Hepatocyte (in vitro differentiated cells): ENCODE data around the gene TM9SF4. TPM values are rescaled to one million over a fixed set of nuclear protein-coding genes. Genes with fewer than 3 reads are reported as not detected.
A peak's percentile ranks its signal among the peaks of the same experiment; 100 is the strongest.

Experiments used
- DNase-seq: peaks from one replicate; pipeline ENCODE4 v3.0.0-alpha.2; 2016; ENCODE audit warnings: low spot score
- H2AFZ ChIP-seq: fragments of 200-600 bp; sonication (generic); 2 replicates; pipeline ENCODE4 v1.6.0; 2016; ENCODE audit warnings: antibody characterized with exemption, mild to moderate bottlenecking
- H3K27ac ChIP-seq: fragments of 200-600 bp; sonication (generic); 2 replicates; pipeline ENCODE4 v1.5.1; 2016; ENCODE audit warnings: mild to moderate bottlenecking
- H3K27me3 ChIP-seq: fragments of 200-600 bp; sonication (generic); 2 replicates; pipeline ENCODE4 v1.6.1; 2016
- H3K36me3 ChIP-seq: fragments of 200-600 bp; sonication (generic); replicated peaks from 2 replicates; pipeline ENCODE4 v1.5.1; 2016; ENCODE audit warnings: low read depth; ENCODE audit not compliant: insufficient read depth
- H3K4me1 ChIP-seq: fragments of 200-600 bp; sonication (generic); 2 replicates; pipeline ENCODE4 v1.5.1; 2016; ENCODE audit warnings: mild to moderate bottlenecking, moderate library complexity; ENCODE audit not compliant: insufficient read depth
- H3K4me2 ChIP-seq: fragments of 200-600 bp; sonication (generic); 2 replicates; pipeline ENCODE4 v1.6.0; 2016
- H3K4me3 ChIP-seq: fragments of 200-600 bp; sonication (generic); 2 replicates; pipeline ENCODE4 v1.5.1; 2016; ENCODE audit warnings: mild to moderate bottlenecking
- H3K79me2 ChIP-seq: fragments of 200-600 bp; sonication (generic); 2 replicates; pipeline ENCODE4 v1.6.0; 2017; ENCODE audit warnings: mild to moderate bottlenecking
- H3K9me2 ChIP-seq: fragments of 200-600 bp; sonication (generic); replicated peaks from 2 replicates; pipeline ENCODE4 v1.6.0; 2017; ENCODE audit warnings: mild to moderate bottlenecking; ENCODE audit not compliant: insufficient read depth
- H3K9me3 ChIP-seq: fragments of 200-600 bp; sonication (generic); 2 replicates; pipeline ENCODE4 v1.5.1; 2016; ENCODE audit warnings: low read depth, mild to moderate bottlenecking
- H4K20me1 ChIP-seq: fragments of 200-600 bp; sonication (generic); 2 replicates; pipeline ENCODE4 v1.6.0; 2016; ENCODE audit warnings: mild to moderate bottlenecking; ENCODE audit not compliant: insufficient read depth, poor library complexity, severe bottlenecking
- CTCF ChIP-seq: fragments of 200-600 bp; sonication (generic); IDR thresholded peaks from 2 replicates; pipeline ENCODE4 v1.5.1; 2016; ENCODE audit warnings: antibody characterized with exemption, mild to moderate bottlenecking; ENCODE audit not compliant: poor library complexity
- EZH2 ChIP-seq: fragments of 200-600 bp; sonication (generic); IDR thresholded peaks from 2 replicates; pipeline ENCODE4 v1.6.1; 2016; ENCODE audit warnings: antibody characterized with exemption, mild to moderate bottlenecking, borderline replicate concordance
- EZH2phosphoT487 ChIP-seq: fragments of 200-600 bp; sonication (generic); IDR thresholded peaks from one replicate; pipeline ENCODE4 v1.6.1; 2018; ENCODE audit warnings: antibody characterized with exemption, mild to moderate bottlenecking, low read depth, moderate library complexity; ENCODE audit not compliant: unreplicated experiment, severe bottlenecking
- WGBS: methylation state at CpG from one replicate; pipeline ENCODE4 v1.1.6; 2016; ENCODE audit warnings: low lambda C conversion rate; ENCODE audit errors: missing lambda C conversion rate; 5-methylcytosine and 5-hydroxymethylcytosine counted together
- polyA plus RNA-seq: library from polyadenylated mRNA; unstranded; fragments of >200 nt; fragmentation: Nextera tagmentation; extraction: Ambion mirVana; gene quantifications from 2 replicates; pipeline ENCODE4 v1.2.1, GENCODE V29; 2016
- total RNA-seq: library from RNA; depleted of rRNA; stranded (reverse); fragments of >200 nt; gene quantifications from 2 replicates; pipeline ENCODE4 v1.2.3, GENCODE V29; 2014

Gene TM9SF4
- total and polyA plus RNA-seq, 2 experiments from 2014 or later: 65.3 to 86.4 TPM

GRCh38 chr20:32209850-32210605 lies 100.5 kb downstream of the TM9SF4 start:
- H3K79me2 ChIP-seq: peaks cover 81% of the 10 kb centered on the region
- no peaks in the 10 kb centered on the region for H3K36me3 ChIP-seq
- no peak for DNase-seq
- H3K4me2 ChIP-seq: peak overlapping the region; percentile 87
- H3K27ac ChIP-seq: peak overlapping the region; percentile 96
- no peaks in the 10 kb centered on the region for H3K9me2 ChIP-seq
- peaks cover 61% of the 10 kb centered on the region for H3K4me1 ChIP-seq
- no peaks in the 10 kb centered on the region for H3K27me3 ChIP-seq
- 84% methylated on average over 9 of the region's 9 CpGs for WGBS
- H3K9me3 ChIP-seq: no peaks in the 10 kb centered on the region
- TF ChIP-seq EZH2phosphoT487 (no peak), CTCF (no peak), EZH2 (no peak)
- no peak overlapping the region for H3K4me3 ChIP-seq
- no peaks in the 10 kb centered on the region for H4K20me1 ChIP-seq
- H2AFZ ChIP-seq: no peak overlapping the region

- Histone ChIP-seq H2AFZ (no peak overlapping the region), H3K27me3 (no peaks in the 10 kb centered on the region), H3K4me3 (no peak overlapping the region), H3K9me3 (no peaks in the 10 kb centered on the region), H3K9me2 (no peaks in the 10 kb centered on the region), H3K4me2 (no peak overlapping the region), H3K79me2 (peaks cover 59% of the 10 kb centered on the region), H3K4me1 (peaks cover 61% of the 10 kb centered on the region), H3K36me3 (no peaks in the 10 kb centered on the region), H3K27ac (peak overlapping the region; percentile 96), H4K20me1 (no peaks in the 10 kb centered on the region)
- DNase-seq: no peak
- no peak for TF ChIP-seq EZH2
- no peak for TF ChIP-seq EZH2phosphoT487
- no peak for TF ChIP-seq CTCF
- 89% methylated on average over 1 of the region's 1 CpG for WGBS
These were observed 104.4 kb downstream of the TM9SF4 start for GRCh38 chr20:32213870-32214269.

- no peaks in the 10 kb centered on the region for H3K9me3 ChIP-seq
- no peaks in the 10 kb centered on the region for H3K9me2 ChIP-seq
- H3K4me3 ChIP-seq: no peak overlapping the region
- H3K4me1 ChIP-seq: peaks cover 51% of the 10 kb centered on the region
- H3K36me3 ChIP-seq: peaks cover 4% of the 10 kb centered on the region
- H3K27ac ChIP-seq: peak overlapping the region; percentile 96
- no peak overlapping the region for H2AFZ ChIP-seq
- no peak for TF ChIP-seq EZH2
- no peak for TF ChIP-seq CTCF
- no peak for TF ChIP-seq EZH2phosphoT487
- WGBS: 95% methylated on average over 8 of the region's 8 CpGs
- DNase-seq: no peak
- H3K27me3 ChIP-seq: no peaks in the 10 kb centered on the region
- H3K79me2 ChIP-seq: peaks cover 57% of the 10 kb centered on the region
- H3K4me2 ChIP-seq: no peak overlapping the region
- no peaks in the 10 kb centered on the region for H4K20me1 ChIP-seq
These were observed 105.6 kb downstream of the TM9SF4 start for GRCh38 chr20:32215147-32215546.
